ENCODE results near the gene KIF26A.

GRCh38 chr14:104175041-104175440, 36.7 kb downstream of the KIF26A start:
- TF ChIP-seq, protein P1, sequence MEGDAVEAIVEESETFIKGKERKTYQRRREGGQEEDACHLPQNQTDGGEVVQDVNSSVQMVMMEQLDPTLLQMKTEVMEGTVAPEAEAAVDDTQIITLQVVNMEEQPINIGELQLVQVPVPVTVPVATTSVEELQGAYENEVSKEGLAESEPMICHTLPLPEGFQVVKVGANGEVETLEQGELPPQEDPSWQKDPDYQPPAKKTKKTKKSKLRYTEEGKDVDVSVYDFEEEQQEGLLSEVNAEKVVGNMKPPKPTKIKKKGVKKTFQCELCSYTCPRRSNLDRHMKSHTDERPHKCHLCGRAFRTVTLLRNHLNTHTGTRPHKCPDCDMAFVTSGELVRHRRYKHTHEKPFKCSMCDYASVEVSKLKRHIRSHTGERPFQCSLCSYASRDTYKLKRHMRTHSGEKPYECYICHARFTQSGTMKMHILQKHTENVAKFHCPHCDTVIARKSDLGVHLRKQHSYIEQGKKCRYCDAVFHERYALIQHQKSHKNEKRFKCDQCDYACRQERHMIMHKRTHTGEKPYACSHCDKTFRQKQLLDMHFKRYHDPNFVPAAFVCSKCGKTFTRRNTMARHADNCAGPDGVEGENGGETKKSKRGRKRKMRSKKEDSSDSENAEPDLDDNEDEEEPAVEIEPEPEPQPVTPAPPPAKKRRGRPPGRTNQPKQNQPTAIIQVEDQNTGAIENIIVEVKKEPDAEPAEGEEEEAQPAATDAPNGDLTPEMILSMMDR (IDR thresholded peaks at IDR 0.05; ENCODE audit: insufficient read depth, low read depth, low read length) = no peak
- no peak for TF ChIP-seq EZH2 (IDR thresholded peaks at IDR 0.05; ENCODE audit: insufficient read depth, low read length)

All from astrocyte (in vitro differentiated cells and primary cell).